Pulmonary artery endothelial cell (primary cell): ENCODE measurements around the gene FOXB1. TPM values are rescaled to one million over a fixed set of nuclear protein-coding genes. Genes with fewer than 3 reads are reported as not detected.

Source experiments
- DNase-seq: peaks from one replicate; pipeline ENCODE4 v3.0.0-alpha.2; 2011; ENCODE audit warnings: low read depth, low spot score
- total RNA-seq: library from RNA; depleted of rRNA; stranded (reverse); fragments of >200 nt; gene quantifications from 2 replicates; pipeline ENCODE4 v1.2.3, GENCODE V29; 2014

Gene FOXB1
- not detected in 2 replicates for total RNA-seq

DNA sequence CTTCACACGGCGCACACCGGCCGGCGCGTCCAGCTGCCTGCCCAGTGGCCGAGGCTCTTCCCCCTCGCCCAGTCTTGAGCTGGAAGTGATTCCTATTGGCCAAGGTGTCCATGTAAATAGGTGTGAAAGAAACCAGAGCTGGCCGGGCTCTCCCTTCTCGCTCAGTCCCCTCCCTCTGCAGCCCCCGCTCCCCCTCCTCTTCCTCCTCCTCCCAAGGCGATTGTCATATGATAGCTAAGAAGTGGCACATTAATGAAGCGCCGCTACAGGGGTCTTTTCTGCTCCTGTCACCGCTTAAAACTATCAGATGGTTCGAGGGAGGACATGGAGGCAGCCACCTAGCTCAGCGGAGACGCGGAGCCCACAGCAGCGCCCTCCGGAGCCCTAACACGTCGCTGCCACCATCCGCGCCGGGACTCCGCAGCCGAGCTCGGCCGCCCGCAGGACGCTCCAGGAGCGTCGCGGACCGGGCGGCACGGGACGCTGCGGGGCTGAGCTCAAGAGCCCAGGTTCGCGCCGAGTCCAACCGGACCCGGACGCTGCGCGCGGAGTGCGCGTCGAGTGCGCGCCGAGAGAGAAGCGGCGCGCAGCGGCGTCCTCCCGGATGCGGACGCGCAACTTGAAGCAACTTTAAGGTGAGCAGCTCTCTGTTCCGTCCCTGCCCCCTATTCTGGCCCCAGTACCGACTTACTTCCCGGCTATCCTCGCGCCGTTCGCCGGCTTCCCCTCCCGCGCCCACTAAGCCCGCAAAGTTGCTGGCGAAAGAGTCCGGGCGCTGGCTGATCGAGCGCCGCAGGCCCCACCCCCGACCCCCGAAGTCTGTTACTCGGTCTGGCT is at the start of gene FOXB1:
TSS of gene FOXB1 (plus strand) at position 303 of the 837 bp plus-strand sequence. CDS start 653 bp downstream, outside the sequence.
- no peak for DNase-seq

DNA sequence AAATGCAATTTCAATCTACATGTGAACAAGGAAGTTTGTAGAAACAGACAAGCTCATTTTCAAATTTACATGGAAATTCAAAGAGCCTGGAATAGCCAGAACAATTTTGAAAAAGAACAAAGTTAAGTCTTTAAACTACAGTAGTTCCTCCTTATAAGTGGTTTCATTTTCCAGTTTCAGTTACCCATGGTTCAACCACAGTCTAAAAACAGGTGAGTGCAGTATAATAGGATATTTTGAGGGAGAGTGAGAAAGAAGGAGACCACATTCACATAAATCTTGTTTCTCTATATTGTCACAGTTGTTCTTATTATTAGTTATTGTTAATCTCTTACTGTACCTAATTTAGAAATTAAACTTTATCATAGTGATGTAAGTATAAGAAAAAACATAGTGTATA is 45.8 kb upstream of the FOXB1 start:
- DNase-seq, result no peak

DNA sequence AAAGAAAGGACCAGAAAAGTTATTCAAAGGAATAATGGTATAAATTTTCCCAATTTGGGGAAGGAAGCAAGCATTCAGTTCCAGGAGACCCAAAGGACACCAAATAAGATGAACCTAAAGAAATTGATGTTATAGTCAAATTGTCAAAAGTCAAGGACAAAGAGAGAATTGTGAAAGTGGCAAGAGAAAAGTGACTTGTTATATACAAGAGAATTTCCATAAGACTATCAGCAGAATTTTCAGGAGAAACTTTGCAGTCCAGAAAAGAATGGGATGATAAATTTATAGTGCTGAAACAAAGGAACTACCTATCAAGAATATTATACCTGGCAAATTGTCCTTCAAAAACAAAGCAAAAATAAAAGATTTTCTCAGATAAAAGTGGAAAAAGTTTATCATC is 43.8 kb upstream of the FOXB1 start:
- DNase-seq, result no peak

GRCh38 chr15:59963322-59963721 is 40.8 kb upstream of the FOXB1 start:
- DNase-seq, result no peak

DNA sequence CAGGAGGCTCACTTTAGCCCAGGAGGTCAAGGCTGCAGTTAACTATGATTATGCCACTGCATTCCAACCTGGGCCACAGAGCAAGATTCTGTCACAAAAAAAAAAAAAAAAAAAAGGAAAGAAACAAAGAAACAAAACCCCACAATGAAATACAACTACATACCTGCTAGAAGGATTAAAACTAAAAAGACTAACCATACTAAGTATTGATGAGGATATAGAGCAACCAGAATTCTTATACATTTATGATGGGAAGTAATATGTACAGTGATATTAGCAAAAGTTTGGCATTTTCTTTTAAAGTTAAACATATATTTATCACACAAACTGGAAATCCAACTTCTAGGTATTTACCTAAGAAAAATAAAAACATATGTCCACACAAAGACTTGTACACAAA is 40.2 kb upstream of the FOXB1 start:
- DNase-seq, result no peak

- no peak for DNase-seq
Observed at GRCh38 chr15:59965741-59966140, 38.4 kb upstream of the FOXB1 start.

DNA sequence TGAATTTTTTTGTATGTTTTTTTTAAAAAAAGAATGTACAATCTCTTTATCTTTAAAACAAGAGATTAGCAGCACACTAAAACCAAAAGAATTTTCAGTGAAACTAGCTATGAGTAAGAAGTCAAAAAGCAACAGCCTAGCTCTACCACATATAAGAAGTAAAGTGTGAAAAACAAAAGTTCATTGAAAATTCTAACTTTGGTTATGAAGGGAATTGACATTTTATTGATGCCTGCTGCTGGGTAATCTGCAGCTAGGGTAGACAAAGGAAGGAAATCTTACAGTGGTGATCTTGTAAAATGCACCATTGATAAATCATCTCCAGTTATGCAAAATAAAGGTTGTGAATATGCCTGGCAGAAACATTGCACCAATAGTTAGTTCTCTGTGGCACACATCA is 37.8 kb upstream of the FOXB1 start:
- no peak for DNase-seq

DNA sequence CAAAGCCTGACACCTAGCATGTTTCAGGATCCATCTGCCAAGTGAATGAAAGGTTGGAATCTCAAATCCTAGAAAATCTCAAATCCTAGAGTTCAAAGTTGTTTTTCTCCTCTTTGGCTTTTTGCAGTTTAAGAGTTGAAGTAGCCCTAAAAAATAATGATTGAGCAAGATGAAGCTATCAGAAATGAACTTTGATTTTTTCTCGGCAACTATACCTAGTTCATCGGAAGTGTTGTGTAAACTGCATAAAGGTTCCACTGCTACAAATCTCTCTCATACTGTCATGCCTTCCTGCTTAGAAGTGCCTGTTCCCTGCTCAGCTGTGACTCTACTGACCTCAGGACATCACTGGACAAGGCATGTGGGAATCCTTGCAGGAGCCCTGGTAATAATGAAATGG is 35.8 kb upstream of the FOXB1 start:
- no peak for DNase-seq

DNA sequence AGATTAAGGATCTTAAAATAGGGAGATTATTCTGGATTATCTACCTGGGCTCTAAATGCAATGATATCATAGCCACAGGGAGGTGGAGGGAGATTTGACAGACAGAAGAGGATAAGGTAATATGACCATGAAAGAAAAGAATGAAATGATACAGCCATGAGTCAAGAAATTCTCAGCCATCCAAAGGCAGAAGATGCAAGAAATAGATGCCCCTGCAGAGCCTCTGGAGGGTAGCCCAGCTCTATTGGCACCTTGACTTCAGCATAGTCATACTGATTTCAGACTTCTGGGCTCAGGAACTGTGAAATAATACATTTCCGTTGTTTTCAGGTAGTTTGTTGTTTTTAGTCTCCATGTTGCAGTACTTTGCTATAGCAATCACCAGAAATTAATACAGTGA is 31.9 kb upstream of the FOXB1 start:
- no peak for DNase-seq

GRCh38 chr15:59976480-59977271 is 27.4 kb upstream of the FOXB1 start:
- no peak for DNase-seq

DNA sequence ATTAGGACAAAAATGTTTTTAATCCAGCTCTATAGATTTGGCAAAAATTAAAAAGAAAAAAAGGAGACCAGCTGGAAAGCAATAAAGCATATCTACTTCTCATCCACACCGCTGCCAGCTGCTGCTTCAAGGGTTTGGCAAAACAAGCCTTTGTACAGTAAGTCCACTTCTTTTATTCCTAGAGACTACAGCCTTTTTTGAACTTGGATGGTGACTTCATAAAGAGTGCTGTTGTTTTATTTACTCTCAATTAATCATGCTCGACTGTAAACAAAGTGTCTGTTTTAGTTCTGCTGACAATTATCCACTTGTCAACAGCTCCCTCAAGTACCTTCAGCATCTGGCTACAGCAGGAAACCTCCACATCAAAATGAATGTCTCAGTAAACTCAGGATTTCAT is 12.3 kb upstream of the FOXB1 start:
- no peak for DNase-seq

DNA sequence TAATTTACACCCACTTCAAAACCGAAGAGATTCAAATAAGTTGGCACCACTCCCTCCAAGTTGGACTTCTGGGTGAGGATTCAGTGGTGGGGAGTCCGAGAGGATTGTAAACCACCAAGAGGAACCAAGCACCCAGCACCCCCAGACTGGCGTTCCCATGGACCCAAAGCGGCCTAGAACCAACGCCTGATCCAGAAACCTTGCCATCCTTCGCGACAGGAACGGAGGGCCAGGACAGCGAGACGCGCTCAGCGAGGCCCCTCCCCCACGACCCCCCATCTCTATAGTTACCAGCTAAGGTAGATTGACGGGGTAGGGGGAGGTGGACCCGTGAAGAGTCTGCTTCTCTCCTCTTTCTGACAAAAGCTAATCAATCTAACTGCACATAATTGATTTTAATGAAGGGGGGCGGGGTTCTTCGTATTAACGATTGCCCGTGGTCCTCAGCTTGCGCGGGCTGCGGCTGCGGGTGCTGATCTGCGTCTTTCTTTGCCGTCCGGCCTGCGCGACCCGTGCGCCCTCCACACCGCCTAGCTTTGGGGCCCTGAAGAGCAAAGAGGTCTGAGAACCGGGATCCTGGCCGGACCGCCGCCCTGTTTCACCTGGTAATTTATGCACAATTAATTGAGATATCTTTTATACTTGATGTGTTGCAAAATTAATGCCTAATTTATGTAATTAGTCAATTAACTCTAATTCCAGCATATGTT is 10.9 kb upstream of the FOXB1 start:
- DNase-seq, result no peak

DNA sequence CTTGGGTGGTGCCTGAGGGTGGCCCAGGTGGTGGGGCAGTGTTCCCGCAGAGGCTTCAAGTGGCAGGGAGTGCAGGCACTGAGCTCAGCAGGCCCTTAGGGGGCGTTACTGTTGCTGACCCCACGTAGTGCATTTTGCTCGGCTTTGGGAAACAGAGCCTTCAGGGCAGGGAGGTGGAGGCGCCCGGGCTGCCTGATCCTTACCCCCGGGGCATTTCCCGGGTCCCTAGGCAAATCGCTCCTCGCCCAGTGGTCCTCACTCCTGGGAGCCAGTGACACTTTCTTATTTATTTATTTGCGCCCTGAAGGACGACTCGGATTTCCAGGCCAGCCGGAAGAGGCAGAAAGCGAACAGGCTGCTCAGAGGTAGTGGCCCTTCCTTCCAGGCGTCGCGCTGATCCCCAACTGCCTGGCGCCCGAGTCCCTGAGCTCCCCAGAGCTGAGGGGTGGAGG is 10.1 kb upstream of the FOXB1 start:
- DNase-seq, result no peak

DNA sequence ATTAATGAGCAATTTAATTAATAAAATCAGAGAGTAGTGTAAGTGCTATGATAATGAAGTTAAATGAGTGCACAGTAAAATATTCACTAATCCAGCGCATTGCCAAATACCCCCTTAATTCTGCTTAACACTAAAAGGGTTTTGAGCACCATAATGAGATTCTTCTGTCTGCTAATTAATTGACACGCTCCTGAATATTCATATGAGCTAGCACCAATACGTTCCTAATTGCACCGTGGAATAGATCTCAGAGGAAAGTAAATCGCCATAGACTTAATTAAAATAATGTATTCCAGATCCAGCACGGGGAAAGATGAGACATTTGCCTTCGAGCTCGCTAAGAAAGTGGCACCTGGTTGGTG is 9.6 kb upstream of the FOXB1 start:
- no peak for DNase-seq

- DNase-seq, result no peak
Observed at GRCh38 chr15:59994888-59995557, 9.1 kb upstream of the FOXB1 start.

GRCh38 chr15:59995568-59996297 is 8.4 kb upstream of the FOXB1 start:
- no peak for DNase-seq

DNA sequence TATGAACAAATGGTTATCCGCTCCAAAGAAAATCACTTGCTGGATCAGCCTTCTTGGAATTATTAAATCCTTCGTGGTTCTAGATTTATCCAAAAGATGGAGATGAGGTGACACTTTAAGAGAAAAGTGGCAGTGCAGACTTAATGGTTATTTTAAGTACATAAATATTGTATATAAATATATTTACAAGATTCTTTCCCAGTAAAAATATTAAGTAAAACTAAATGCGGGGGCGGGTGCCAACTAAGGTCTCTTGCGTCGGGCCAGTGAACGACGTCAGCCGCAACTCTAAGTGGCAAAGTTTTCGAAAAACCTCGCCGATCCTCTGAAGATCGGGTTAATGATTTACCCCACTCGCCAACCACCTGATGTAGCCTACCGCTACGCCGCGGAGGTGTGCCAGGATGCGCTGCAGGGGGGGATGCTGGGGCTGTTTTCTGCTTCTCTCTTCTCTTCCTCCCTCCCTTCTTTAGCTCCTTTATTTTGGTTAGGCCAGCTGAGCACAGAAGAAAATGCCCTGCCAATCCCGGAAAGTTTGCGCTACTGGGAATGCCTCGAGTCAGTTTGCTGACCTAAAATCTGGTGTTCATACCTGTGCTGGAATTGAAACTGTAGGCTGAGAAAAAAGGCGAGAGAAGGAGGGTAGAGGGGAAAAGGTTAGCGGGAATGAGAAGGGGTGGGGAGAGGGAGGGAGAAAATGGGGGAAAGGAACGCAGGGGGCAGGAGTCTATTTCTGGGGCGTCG is 7.6 kb upstream of the FOXB1 start:
- DNase-seq, result no peak

DNA sequence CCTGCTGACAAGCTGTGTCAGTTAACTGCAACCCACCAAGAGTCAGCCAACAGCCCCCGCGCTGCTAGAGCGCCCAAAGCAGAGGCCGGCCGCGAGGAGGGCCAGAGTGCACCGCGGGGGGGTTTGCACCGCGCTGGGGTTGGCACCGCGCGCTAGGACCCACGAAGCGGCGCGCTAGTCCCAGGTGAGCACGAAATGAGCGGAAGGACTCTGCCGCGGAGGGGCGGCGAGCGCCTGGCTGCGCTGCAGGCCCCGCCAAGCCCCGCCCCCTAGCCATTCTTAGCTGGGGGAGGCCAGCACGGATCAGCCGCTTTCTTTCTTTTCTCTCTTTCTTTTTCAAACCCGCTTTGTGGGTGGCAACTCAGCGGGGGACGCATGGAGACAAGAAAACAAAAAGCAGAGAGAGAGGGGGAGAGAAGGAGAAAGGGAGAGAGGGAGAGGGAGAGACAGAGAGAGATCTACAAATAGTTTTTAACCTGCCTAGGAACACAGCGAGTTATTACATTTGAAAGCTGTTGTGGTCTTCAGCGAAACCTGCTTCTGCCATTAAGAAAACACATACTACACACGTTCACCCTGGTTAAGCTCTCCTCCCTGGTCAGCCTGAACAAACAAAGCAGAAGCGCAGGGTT is 6.9 kb upstream of the FOXB1 start:
- DNase-seq, result no peak

DNA sequence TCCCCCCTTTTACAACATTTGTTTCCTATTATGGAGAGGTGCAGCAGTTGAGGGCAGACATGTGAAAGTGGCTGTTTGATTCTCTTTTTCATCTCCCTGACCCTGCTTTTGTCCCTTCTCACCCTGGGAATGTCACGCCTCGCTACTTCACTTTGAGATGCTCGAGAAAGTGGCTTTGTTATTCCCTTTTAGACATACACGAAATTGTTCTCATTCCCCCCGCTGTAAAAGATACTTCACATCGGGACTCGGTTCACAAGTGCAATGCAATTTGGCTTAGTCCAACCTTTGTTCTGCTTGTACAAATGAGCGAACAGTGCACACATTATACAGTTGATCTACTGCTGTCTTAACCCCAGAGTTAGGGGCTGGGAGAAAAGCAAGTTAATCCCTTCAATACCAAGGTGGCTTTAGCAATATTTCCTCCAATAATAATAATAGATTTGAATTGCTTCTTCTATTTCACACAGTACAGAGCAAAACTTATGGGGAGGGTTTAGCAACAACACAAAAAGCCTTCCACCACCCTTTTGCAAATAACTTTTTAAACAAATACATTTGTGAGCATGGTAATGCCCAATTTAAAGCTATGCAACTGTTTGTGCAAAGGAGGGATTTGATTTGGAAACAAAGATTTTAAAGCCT is 5.7 kb upstream of the FOXB1 start:
- no peak for DNase-seq
